ENCODE data around the gene LY9. TPM values are rescaled to one million over a fixed set of nuclear protein-coding genes. Genes with fewer than 3 reads are reported as not detected.

The LY9 gene
- total RNA-seq (2022; extraction: Qiagen RNA extraction; ENCODE audit: low read depth) = 0.11 to 0.22 TPM (median 0.16 TPM) in 5 replicates

DNA sequence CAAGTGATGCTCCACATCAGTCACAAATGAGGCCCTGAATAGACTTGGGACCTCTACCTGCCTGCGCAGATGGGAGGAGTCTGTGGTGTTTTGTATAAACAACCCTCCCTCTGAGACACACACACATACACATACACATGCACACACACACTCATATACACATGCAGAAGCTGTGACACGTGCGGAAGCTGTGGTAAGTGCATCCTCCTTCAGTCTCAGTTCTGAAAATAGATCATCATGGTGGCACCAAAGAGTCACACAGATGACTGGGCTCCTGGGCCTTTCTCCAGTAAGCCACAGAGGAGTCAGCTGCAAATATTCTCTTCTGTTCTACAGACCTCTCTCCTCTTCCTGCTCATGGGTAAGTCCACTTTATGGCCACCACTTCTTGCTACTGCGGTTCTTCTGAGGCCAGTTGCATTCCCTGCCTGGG is at the start of gene LY9:
LY9 (plus strand) TSS at position 224 of the 433 bp plus-strand sequence; CDS start at position 238, 14 bp downstream.

GRCh38 chr1:160862203-160863060 is 66.5 kb downstream of the LY9 start, which contains the start of gene CD244:
CD244 (minus strand) TSS chr1:160862887; CDS start chr1:160862677, 210 bp downstream.

Other genes starting within 250 kb of the LY9 start
- gene CD84, start 216.7 kb upstream of the LY9 start, total RNA-seq (2022; extraction: Qiagen RNA extraction; ENCODE audit: low read depth) = not detected in 5 replicates
- gene SLAMF1, start 149.1 kb upstream of the LY9 start, total RNA-seq (2022; extraction: Qiagen RNA extraction; ENCODE audit: low read depth) = not detected in 5 replicates
- not detected in 5 replicates for gene CD48, start 84.4 kb upstream of the LY9 start, total RNA-seq (2022; extraction: Qiagen RNA extraction; ENCODE audit: low read depth)
- gene SLAMF7, start 56.9 kb upstream of the LY9 start, total RNA-seq (2022; extraction: Qiagen RNA extraction; ENCODE audit: low read depth) = 1.1 to 2.8 TPM (median 1.8 TPM) in 5 replicates
- gene CD244, start 66.7 kb downstream of the LY9 start, total RNA-seq (2022; extraction: Qiagen RNA extraction; ENCODE audit: low read depth) = not detected in 5 replicates
- gene ITLN1, start 89.0 kb downstream of the LY9 start, total RNA-seq (2022; extraction: Qiagen RNA extraction; ENCODE audit: low read depth) = not detected in 5 replicates
- 0.30 to 0.93 TPM (median 0.57 TPM) in 5 replicates for gene ITLN2, start 158.6 kb downstream of the LY9 start, total RNA-seq (2022; extraction: Qiagen RNA extraction; ENCODE audit: low read depth)
- 46.4 to 85.2 TPM (median 65.9 TPM) in 5 replicates for gene F11R, start 225.0 kb downstream of the LY9 start, total RNA-seq (2022; extraction: Qiagen RNA extraction; ENCODE audit: low read depth)
- gene TSTD1, start 242.8 kb downstream of the LY9 start, total RNA-seq (2022; extraction: Qiagen RNA extraction; ENCODE audit: low read depth) = 0.22 to 0.33 TPM (median 0.30 TPM) in 4 of 5 replicates, not detected in the other
- 49.1 to 56.7 TPM (median 53.8 TPM) in 5 replicates for gene USF1, start 249.8 kb downstream of the LY9 start, total RNA-seq (2022; extraction: Qiagen RNA extraction; ENCODE audit: low read depth)

All from A549 treated with GW870086 at 1 μM for 4 hours (cell line).